Measurements from ENCODE around the gene STX16. TPM values are rescaled to one million over a fixed set of nuclear protein-coding genes. Genes with fewer than 3 reads are reported as not detected.
A peak's percentile ranks its signal among the peaks of the same experiment; 100 is the strongest.

Gene STX16
- total and polyA plus RNA-seq, 8 donors: 12.8 to 179 (median 52.2) TPM

DNA sequence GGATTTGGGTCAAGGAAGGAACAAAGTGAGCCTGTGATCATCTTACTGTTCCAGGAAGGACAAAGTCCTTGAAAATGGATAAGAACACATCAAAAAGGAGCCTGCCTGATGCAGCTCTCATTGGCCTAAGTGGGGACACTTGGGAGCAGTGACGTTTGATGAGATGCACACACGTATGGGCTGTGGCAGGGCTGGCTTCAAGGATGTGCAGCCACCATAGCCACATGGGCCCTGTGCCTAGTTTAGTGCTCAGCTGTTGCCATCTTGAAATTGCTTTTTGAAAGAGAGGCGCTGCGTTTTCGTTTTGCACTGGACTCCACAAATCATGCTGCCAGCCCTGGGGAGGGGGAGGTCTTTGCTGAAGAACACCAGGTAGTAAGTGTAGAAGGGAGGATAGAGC lies 34.9 kb downstream of the STX16 start:
- Histone ChIP-seq H3K27ac (no peak overlapping the region), H3K27me3 (no peaks in the 10 kb centered on the region), H3K4me3 (no peak overlapping the region), H3K36me3 (peaks cover 0 to 18% (median 7%) of the 10 kb centered on the region in 4 donors), H3K9me3 (no peaks in the 10 kb centered on the region), H3K4me1 (peaks cover 0 to 18% (median 8%) of the 10 kb centered on the region in 4 donors)
- DNase-seq: no peak
- 93 to 95% (median 94%) methylated on average over 5 of the region's 5 CpGs for WGBS, 5 donors
- intact Hi-C loops (cut with DNase I; ENCODE audit: low total_unique reads): no loop called here
- no peak for TF ChIP-seq POLR2AphosphoS5 (IDR thresholded peaks at IDR 0.05)

DNA sequence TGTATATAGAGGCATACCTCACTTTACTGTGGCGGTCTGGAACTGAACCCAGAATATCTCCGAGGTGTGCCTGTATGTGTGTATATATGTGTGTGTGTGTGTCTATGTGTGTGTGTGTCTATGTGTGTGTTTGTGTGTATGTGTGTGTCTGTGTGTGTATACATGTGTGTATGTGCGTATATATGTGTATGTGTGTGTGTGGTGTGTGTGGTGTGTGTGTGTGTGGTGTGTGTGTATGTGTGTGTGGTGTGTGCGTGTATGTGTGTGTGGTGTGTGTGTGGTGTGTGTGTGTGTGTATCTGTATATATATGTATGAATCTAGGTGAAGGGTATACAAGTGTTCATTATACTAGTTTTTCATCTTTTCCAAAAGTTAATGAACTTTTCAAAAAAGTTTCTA lies 37.3 kb downstream of the STX16 start:
- TF ChIP-seq, protein P1, sequence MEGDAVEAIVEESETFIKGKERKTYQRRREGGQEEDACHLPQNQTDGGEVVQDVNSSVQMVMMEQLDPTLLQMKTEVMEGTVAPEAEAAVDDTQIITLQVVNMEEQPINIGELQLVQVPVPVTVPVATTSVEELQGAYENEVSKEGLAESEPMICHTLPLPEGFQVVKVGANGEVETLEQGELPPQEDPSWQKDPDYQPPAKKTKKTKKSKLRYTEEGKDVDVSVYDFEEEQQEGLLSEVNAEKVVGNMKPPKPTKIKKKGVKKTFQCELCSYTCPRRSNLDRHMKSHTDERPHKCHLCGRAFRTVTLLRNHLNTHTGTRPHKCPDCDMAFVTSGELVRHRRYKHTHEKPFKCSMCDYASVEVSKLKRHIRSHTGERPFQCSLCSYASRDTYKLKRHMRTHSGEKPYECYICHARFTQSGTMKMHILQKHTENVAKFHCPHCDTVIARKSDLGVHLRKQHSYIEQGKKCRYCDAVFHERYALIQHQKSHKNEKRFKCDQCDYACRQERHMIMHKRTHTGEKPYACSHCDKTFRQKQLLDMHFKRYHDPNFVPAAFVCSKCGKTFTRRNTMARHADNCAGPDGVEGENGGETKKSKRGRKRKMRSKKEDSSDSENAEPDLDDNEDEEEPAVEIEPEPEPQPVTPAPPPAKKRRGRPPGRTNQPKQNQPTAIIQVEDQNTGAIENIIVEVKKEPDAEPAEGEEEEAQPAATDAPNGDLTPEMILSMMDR (IDR thresholded peaks at IDR 0.05): no peak
- TF ChIP-seq EP300 (IDR thresholded peaks at IDR 0.05) (no peak), POLR2A (IDR thresholded peaks at IDR 0.05) (no peak), POLR2AphosphoS5 (IDR thresholded peaks at IDR 0.05) (no peak)
- H3K4me3 ChIP-seq: no peak overlapping the region
- no peaks in the 10 kb centered on the region for H3K9me3 ChIP-seq
- intact Hi-C loops (cut with DNase I; ENCODE audit: low total_unique reads): no loop called here
- H3K27ac ChIP-seq: no peak overlapping the region
- H3K4me1 ChIP-seq: peaks cover 4 to 36% (median 19%) of the 10 kb centered on the region in 4 donors
- 88 to 99% (median 90%) methylated on average over 4 of the region's 4 CpGs for WGBS, 5 donors
- no peaks in the 10 kb centered on the region for H3K27me3 ChIP-seq
- H3K36me3 ChIP-seq: peaks cover 0 to 16% (median 6%) of the 10 kb centered on the region in 4 donors
- DNase-seq: no peak

DNA sequence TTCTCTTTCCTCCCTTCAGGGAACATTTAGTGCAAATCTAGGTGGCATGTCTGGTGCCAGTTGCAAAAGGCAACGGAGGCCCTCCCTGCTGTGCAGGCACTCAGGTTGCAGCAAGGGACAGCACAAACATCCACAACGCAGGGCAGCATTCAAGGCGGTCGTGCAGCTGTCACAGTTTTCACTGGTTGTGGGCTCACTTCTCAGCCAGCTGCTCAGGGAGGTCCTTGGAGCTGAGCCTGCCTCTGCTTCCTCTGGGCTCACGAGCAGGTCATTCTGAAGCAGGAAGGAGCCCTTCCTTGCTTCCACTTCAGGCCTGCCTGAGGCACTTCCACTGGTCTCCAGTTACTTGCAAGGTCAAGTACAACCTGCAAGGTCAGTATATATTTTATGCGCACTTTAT lies 37.8 kb downstream of the STX16 start:
- intact Hi-C loops (cut with DNase I; ENCODE audit: low total_unique reads): no loop called here
- Histone ChIP-seq H3K36me3 (peaks cover 0 to 16% (median 6%) of the 10 kb centered on the region in 4 donors), H3K4me3 (no peak overlapping the region), H3K27me3 (no peaks in the 10 kb centered on the region), H3K4me1 (peaks cover 8 to 40% (median 24%) of the 10 kb centered on the region in 4 donors), H3K9me3 (no peaks in the 10 kb centered on the region), H3K27ac (no peak overlapping the region)
- peak; percentile 21 to 55 for DNase-seq
- TF ChIP-seq POLR2A (IDR thresholded peaks at IDR 0.05): no peak
- no peak for TF ChIP-seq POLR2AphosphoS5 (IDR thresholded peaks at IDR 0.05)
- TF ChIP-seq EP300 (IDR thresholded peaks at IDR 0.05): no peak
- TF ChIP-seq, protein P1 (IDR thresholded peaks at IDR 0.05): no peak
- 52 to 80% (median 63%) methylated on average over 6 of the region's 6 CpGs for WGBS, 5 donors

DNA sequence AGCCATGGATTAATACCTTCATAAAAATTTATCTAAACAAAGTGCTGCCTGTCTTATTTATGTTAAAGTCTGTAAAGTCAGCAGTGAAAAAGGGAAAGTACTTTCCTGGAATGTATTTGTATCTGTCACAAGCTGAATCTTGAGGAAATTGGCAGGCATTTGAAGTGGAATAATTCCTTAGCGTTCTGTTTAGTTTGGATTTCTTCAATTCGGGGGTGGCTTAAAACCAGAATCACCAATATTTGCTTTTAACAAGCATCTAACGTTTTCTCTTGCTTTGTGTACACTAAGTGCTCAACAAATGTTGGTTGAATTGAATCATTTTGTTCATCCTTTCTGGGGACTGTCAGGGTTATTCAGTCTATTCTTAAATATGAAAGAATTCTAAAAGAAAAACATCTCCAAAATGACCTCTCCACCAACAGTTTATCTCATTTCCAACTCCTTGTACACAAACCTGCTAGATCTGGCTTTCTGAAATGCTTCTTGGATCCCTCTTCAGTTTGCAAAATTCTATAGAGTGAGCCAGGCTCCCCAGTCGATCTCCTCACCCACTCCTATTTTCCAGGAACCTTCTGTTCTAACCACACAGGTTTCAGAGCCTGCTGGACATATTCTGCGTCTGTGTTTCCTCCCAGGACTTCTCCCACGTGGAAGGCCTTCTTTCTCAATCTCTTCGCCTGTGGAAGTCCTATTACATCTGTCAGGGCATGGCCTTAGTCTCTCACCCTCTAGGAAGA lies 39.5 kb downstream of the STX16 start:
- Histone ChIP-seq H3K4me1 (peaks cover 18 to 51% (median 33%) of the 10 kb centered on the region in 4 donors), H3K4me3 (no peak overlapping the region), H3K27me3 (no peaks in the 10 kb centered on the region), H3K36me3 (peaks cover 0 to 17% (median 8%) of the 10 kb centered on the region in 4 donors), H3K27ac (peak overlapping the region; percentile 30 to 95 (median 90)), H3K9me3 (no peaks in the 10 kb centered on the region)
- intact Hi-C loops (cut with DNase I; ENCODE audit: low total_unique reads): no loop called here
- 16 to 30% (median 17%) methylated on average over 7 of the region's 7 CpGs for WGBS, 5 donors
- DNase-seq: peak; percentile 24 to 37
- TF ChIP-seq EP300 (IDR thresholded peaks at IDR 0.05) (peak; percentile 87), POLR2AphosphoS5 (IDR thresholded peaks at IDR 0.05) (peak in 2 of 3 donors; percentile 8 to 58), POLR2A (IDR thresholded peaks at IDR 0.05) (no peak)

DNA sequence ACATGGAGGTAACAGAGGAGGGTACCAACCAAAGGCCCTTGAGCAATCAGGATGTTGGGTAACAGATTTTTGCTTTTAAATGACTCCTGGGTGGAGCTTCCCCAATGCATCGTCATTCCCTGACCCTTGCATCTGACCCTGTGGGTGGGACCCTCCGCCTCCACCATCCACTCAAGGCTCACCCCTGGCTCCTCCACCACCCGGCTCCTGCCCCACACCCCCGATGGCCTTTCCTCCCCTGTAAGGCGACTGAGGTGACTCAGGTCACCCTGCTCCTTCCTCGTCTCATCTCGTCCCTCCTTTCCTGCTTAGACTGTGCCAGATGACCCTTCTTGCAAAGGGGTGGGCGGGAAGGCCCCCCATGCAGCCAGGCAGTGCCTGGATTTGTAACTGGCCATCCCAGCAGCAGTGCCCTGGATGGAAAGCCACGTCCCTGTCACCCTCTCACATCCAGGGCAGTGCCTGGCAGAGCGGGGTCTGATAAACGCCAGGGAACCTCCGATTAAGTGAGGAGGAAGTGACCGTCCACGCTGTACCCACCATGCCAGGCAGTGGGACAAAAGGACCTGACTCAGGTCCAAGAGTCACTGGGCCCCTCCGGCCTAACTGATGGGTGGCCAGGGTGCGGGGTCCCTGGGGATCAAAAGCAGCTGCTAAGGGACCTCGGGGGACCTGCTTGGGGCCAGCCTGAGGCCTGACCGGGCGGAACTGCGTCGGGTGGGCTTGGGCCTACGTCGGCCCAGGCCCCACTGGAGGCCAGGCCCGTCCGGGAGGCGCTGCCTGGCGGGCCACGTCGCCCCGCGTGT lies 40.9 kb downstream of the STX16 start:
- peak; percentile 34 to 41 for DNase-seq
- peak overlapping the region in 3 of 4 donors; percentile 13 to 24 (median 16) for H3K4me3 ChIP-seq
- TF ChIP-seq EP300 (IDR thresholded peaks at IDR 0.05) (no peak), POLR2AphosphoS5 (IDR thresholded peaks at IDR 0.05) (no peak), POLR2A (IDR thresholded peaks at IDR 0.05) (no peak)
- TF ChIP-seq, protein P1 (IDR thresholded peaks at IDR 0.05): no peak
- H3K36me3 ChIP-seq: peaks cover 5 to 26% (median 20%) of the 10 kb centered on the region in 4 donors
- H3K27ac ChIP-seq: peak overlapping the region; percentile 87 to 95 (median 90)
- intact Hi-C loops (cut with DNase I; ENCODE audit: low total_unique reads): no loop called here
- whole genome bisulfite sequencing, 5 donors: 63 to 86% (median 75%) methylated on average over 19 to 31 of the region's 31 CpGs
- H3K9me3 ChIP-seq: no peaks in the 10 kb centered on the region
- H3K4me1 ChIP-seq: peaks cover 18 to 51% (median 33%) of the 10 kb centered on the region in 4 donors
- no peaks in the 10 kb centered on the region for H3K27me3 ChIP-seq

All from stomach (tissue), 9 donors.